GM10847 (cell line): ENCODE measurements around the gene EFNA5.

ENCODE experiments used
- POLR2A ChIP-seq: IDR thresholded peaks from 2 replicates; pipeline ENCODE4 v1.6.1; 2011; ENCODE audit not compliant: insufficient read length; ENCODE audit errors: extremely low read depth

EFNA5 gene

DNA sequence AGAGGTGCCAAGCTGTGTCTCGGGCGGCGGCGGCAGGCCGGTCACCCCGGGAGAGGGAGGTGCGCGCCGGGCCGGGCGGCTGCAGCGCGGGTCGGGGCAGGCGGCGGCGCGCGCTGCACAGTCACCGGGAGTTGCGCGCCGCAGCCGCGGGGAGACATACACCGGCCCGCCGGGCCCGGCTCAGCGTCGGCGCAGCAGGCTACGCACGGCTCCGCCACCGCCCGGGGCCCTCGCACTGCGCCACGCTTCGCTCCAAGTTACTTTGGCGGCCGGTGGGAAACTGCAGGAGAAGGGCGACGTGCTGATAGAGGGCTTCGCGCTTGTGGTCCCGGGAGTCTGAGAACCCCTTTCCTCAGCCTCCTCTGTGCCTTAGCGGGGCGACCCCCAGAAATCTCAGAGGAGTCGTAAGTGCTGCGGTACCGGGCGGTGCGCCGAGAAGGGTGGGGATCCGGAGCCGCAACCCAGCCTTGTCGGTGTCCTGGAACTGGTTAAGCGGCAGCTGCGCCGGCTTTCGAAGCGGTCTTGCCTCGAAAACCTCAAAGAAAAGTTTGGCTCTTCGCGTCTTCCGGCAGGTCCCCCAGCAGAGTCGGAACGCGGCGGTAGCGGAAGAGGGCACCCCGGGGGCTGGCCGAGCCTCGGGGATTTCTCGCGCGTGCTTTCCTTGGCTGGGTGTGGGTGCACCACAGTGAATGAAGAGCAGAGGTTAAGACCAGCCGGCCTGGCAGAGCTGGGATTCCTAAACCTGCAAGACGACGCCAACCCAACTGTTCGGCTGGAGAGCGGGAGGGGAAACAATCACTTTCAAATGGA is at the start of gene EFNA5:
Gene EFNA5 (minus strand): TSS at position 6 of the 810 bp plus-strand sequence.
- no peak for TF ChIP-seq POLR2A

DNA sequence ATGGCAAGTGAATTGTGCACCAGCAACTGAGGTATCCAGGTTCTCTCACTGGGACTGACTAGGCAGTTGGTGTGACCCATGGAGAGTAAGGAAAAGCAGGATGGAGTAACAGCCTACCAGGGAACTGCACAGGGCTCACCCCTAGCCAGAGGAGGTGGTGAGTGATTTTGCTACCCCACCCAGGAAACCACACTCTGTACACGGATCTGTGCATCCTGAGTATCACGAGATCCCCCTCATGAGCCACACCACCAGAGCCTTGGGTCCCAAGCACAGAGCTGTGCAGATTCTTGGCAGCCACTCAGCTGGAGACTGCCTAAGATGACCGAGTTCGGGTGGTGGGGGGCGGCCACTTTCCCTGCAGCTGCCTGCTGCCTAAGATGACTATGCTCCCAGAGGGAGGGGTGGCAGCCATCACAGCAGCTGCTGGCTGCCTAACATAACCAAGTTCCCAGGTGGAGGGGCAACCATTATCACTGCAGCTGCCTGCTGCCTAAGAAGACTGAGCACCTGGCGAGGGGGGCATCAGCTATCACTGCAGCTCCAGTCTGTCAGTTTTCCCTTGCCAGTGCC is 48.4 kb upstream of the EFNA5 start:
- TF ChIP-seq POLR2A = no peak

DNA sequence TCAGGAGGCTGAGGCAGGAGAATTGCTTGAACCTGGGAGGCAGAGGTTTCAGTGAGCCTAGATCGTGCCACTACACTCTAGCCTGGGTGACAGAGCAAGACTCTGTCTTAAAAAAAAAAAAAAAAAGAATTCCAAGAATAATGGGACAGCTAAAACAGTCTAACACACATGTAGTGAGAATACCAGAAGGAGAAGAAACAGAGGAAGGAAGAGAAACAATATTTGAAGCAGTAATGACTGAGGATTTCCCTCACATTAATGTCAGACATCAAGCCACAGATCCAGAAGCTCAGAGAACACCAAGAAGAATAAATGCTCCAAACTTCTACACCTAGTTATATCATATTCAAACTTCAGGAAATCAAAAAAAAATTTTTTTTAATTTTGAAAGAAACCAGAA is 47.1 kb upstream of the EFNA5 start:
- TF ChIP-seq POLR2A = no peak

DNA sequence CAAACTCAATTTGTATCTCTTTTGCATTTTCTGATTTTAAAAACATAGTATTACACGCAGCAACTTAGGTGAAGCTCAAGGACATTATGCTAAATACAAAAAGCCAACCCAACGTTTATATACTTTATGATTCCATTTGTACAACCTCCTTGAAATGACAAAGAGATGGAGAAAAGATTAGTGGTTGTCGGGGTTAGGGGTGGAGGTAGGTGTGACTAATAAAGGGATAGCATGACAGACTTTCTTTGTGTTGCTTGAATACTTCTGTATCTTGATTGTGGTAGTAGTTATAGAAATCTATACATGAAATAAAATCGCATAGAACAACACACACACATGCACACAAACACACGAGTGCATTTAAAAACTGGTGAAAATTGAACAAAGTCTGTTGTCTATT is 42.5 kb upstream of the EFNA5 start:
- TF ChIP-seq POLR2A = no peak

DNA sequence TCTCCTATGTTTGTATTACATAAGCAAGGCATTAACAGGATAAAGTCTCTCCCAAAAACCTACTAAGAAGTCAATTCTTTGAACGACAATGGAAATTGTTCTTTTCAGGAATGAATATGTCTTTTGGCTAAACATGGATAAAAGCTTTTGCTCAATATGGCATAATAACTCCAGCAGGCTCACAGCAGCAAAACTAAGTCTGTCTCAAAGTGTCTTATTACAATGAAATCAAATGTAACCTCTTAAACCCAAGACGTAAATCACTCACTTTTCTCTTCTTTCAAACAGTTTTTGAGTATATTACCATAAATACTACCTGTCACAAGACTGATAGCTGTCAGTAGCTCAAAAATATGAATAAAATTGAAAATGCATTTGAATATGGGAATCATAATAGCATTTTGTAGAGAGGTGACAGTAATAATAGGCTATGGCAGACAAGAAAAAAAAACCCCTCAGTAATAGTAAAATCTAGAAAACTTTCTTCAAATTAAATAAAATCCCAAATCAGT is 41.7 kb upstream of the EFNA5 start:
- TF ChIP-seq POLR2A = no peak

DNA sequence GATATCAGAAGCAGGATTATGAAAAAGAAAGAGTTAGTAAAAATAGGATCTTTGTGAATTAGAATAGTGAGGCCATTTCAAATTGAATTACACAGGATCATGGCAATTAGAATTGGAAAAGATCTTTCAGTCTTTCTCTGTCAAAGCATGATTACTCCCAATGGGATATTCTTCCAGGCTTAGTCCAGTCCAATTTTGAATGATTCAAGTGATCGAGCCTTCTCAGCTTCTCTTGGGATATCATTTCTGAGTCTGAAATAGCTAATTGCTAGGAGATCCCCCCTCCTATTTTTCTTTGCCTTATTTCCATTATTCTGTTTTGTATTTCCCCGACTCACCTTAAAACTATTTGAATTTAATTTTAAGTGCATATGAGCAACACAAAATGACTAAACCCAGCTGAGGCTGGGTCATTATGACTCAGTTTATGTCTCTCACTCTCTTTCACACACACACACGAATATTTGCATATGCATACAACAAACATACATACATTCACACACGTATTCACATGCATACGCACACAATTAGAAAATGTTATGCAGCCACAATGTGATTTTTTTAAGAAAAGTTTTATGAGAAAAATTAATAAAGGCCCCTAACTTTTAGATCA is 34.8 kb upstream of the EFNA5 start:
- no peak for TF ChIP-seq POLR2A

DNA sequence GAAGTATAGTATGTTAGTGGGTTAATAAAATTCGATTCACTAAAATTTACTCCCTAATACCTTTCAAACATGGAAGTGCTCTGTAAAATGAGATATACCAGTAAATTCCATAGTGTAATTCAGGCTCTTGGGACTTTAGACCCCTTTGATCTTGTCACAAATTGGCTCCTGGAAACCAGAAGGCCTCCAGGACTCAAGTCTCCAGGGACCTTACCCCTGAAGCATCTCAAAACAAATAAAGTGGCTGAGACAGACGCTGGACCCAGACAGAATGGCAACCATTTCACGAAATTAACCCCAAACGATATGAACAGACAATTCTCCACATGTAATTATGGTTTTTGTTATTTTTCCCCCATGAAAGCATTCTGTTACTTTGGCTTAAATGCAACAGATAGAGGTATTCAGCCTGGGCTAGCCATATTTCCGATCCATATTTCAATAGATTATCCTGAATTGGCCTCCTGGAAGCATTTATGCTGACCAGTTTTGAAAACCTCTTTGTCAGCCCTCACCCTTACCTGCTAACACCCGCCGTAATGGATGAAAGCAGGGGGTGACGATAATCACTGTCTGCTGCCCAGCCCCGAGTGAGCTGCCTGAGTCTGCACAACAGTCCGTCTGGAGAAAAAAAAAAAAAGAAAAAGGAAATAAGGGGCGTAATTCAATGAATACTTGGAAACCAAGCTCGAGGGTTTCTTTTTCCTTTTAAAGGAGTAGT is 34.1 kb upstream of the EFNA5 start:
- TF ChIP-seq POLR2A = no peak

DNA sequence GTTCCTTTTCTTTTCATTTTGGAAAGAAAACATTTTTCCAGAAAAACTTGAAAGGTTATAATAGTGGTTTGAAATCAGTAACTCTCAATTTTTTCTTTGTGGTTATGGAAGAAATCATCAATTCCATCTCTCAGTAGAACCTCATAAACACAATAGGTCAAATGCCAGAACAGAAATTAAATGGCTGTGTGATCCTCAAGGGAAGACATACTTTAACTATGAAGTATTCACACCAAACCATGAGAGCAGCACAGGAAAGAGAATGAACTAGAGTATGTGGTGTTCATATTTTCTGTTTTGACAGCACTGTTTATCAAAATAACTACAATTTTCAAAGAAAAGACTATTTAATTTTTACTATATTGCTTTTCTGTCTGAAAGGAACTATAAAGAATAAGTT is 29.7 kb upstream of the EFNA5 start:
- no peak for TF ChIP-seq POLR2A

DNA sequence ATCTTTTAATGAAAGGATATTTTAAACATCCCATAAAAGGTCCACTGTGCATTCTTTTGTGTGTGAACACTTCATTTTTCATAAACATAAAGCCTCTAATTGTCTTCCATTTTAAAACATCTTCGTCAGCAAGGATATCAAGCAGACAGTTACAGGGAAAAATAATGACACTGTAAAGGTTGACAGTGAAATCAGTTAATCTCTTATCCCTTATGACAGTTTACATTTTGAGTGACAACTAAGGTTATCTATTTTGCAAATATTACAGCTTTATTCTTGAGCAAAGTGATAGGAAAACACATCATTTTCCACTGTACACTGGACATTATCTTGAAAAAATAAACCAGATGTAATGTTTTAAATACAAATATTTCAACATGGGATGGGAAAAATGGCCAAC is 28.7 kb upstream of the EFNA5 start:
- TF ChIP-seq POLR2A = no peak

DNA sequence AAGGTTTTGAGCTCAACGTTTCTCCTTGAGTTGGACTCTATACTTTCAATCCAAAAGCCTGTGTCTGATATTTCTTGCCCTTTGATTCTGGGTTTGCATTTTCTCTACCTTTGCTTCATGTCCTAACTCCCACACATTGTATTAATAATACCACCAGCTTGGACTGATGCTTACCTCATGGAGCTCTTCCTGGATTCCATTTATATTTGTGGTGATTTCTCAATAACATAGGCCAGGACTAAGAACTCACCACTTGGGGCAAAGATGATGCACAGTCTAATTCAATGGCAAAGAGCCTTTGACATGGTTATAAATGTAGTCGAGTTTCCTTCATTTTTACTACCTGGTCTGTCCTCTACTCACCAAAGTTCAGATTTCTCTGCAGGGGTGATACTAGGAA is 27.5 kb upstream of the EFNA5 start:
- no peak for TF ChIP-seq POLR2A

DNA sequence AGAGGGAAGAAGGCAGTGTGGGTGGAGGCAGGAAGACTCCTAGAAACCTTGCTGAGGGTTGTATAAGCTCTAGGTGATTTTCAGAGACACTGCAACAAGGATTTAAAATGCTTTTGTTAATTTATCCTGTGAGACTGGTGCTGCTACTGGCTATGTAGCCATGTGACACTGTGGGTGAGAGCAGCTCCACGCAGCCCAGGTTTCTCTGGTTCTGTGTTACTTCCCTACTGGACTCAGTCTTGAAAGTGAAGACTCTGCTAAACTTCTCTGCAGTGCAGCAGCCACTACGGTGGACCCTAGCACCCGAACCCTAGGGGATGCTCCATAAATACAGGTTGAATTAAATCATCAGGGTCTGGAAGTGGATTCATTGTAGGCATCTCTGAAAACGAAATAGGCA is 25.8 kb upstream of the EFNA5 start:
- no peak for TF ChIP-seq POLR2A

DNA sequence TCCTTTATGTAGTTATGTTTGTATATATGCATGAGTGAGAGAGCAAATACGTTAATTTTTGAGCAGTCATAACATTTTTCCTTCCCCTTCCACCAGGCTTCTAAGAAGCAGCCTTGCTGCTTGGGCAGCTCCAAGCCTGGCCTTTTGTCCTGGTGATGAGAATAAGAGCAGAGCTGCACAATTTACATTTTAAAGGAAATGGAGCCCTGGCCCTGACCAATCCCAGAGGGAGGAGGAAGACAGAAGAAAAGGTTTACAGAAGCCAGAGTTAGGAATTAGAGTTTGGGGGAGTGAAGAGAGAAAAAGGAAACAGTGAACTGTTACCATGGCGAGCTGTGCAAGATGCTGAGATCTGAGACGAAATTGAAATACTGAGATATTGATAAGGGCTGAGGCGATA is 25.3 kb upstream of the EFNA5 start:
- TF ChIP-seq POLR2A = no peak

DNA sequence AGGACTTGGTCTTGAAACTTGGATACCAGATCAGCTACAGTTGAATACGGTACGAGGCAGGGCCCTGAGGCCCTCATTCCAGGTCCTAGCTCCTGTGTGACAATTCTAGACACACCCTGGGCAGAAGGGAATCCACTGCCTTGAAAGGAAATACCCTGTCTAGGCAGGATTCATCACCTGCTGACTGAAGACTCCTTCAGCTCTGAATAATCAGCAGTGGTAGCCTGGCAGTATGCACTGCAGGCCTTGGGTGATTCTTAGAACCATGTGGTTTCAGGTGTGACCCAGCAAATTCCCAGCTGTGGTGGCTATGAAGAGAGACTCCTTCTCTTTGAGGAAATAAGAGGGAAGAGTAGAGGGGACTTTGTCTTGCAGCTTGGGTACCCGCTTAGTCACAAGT is 17.2 kb upstream of the EFNA5 start:
- TF ChIP-seq POLR2A = no peak

DNA sequence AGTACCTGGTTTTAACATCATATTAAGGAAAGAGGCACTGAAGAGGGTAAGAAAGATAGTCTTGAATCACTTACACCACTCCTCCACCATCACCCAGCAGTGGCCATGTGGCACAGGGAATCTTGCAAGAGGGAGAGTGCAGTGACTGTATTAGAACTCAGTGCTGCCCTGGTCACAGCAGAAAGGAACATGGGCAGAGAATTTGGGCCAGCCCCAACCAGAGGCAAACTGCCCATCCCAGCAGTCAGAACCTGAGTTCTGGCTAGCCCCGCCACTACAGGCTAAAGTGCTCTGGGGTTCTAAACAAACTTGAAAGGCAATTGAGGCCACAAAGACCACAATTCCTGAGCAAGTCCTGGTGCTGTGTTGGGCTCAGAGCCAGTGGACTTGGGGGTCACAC is 16.7 kb upstream of the EFNA5 start:
- no peak for TF ChIP-seq POLR2A

DNA sequence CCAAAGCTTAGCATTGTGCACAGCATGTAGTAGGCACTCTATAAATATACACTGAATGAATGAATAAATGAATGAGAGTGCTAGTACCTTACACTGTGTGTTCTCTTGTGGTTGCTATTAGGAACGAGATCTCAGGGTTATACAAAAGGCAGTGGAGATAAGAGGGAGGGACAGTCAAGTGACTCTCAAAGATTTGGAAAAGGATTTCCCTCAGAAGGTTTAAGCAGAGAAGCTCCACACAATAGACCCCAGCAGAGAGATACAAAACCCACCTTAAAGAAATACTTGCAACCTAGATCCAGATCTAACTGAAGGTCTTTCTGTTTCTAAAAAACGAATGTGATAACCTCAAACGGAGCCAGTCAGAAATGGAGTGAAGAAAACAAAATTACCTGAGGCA is 11.8 kb upstream of the EFNA5 start:
- no peak for TF ChIP-seq POLR2A

DNA sequence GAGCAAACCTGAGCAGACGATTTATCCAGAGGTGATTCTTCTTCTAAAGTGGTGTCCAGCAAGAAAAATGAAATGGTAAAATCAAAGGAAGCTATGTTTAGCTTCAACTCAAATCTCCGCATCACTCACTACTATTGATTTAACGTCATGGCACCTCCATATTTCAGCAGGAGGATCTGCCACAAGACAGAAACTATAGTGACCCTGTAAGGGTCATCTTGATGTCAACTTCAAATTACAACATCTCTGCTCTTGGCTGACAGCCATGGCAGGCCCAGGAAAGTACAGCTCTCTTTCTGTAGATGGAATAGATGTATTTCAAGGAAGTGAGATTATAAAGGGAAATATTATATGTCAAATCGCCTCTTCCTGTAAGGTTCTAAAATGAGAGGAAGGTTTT is 10.1 kb upstream of the EFNA5 start:
- TF ChIP-seq POLR2A = no peak
